HAP-1 (cell line): Measurements from ENCODE around the gene ADPRS.

ENCODE experiments used
- DNase-seq, 2 experiments: peaks; one replicate each; pipeline ENCODE4 v3.0.0-alpha.2; 2016 to 2020; ENCODE audit warnings: low spot score in 2 of 2
- H3K27me3 ChIP-seq: fragments of 250-450 bp; sonication (Bioruptor Pico); 2 replicates; pipeline ENCODE4 v1.5.1; 2020; ENCODE audit warnings: low read depth, mild to moderate bottlenecking, moderate library complexity
- H3K36me3 ChIP-seq: fragments of 250-450 bp; sonication (Bioruptor Pico); replicated peaks from 2 replicates; pipeline ENCODE4 v1.5.1; 2020; ENCODE audit warnings: mild to moderate bottlenecking
- H3K4me1 ChIP-seq: fragments of 250-450 bp; sonication (Bioruptor Pico); 2 replicates; pipeline ENCODE4 v1.5.1; 2020; ENCODE audit warnings: mild to moderate bottlenecking
- H3K4me3 ChIP-seq: fragments of 250-450 bp; sonication (Bioruptor Pico); 2 replicates; pipeline ENCODE4 v1.5.1; 2020; ENCODE audit warnings: mild to moderate bottlenecking, moderate library complexity
- H3K9me3 ChIP-seq: fragments of 250-450 bp; sonication (Bioruptor Pico); 2 replicates; pipeline ENCODE4 v1.5.1; 2020; ENCODE audit warnings: mild to moderate bottlenecking, moderate library complexity
- in situ Hi-C: fragments of 300-500 bp; cut with MboI; formaldehyde crosslinking; loops from 3 replicates; pipeline ENCODE4 v1.14.3; 2020; ENCODE audit warnings: low sequenced_read_pairs, inconsistent platforms, mixed read lengths

The ADPRS gene

GRCh38 chr1:36083635-36084496 lies 4.8 kb upstream of the ADPRS start, which contains the start of gene TEKT2:
TSS of gene TEKT2 (plus strand) at chr1:36084094. CDS start at chr1:36084922, 828 bp downstream.
- no peaks in the 10 kb centered on the region for H3K27me3 ChIP-seq
- no peak for DNase-seq
- in situ Hi-C loops, result no loop called here
- H3K4me1 ChIP-seq, result peaks cover 3% of the 10 kb centered on the region
- H3K4me3 ChIP-seq, result no peak within 1 kb of the TSS
- peaks cover 2% of the 10 kb centered on the region; the same call in 1 of the 2 replicates for H3K36me3 ChIP-seq
- H3K9me3 ChIP-seq, result no peaks in the 10 kb centered on the region

GRCh38 chr1:36084497-36085115 lies 4.1 kb upstream of the ADPRS start:
- Histone ChIP-seq H3K9me3 (no peaks in the 10 kb centered on the region), H3K36me3 (peaks cover 4% of the 10 kb centered on the region; the same call in 1 of the 2 replicates), H3K27me3 (no peaks in the 10 kb centered on the region), H3K4me1 (peaks cover 3% of the 10 kb centered on the region), H3K4me3 (no peak overlapping the region)
- in situ Hi-C loops, result no loop called here
- no peak for DNase-seq

GRCh38 chr1:36085126-36085525 lies 3.6 kb upstream of the ADPRS start:
- peaks cover 3% of the 10 kb centered on the region for H3K4me1 ChIP-seq
- H3K27me3 ChIP-seq, result no peaks in the 10 kb centered on the region
- H3K9me3 ChIP-seq, result no peaks in the 10 kb centered on the region
- in situ Hi-C loops, result no loop called here
- no peak for DNase-seq
- peaks cover 4% of the 10 kb centered on the region; the same call in 1 of the 2 replicates for H3K36me3 ChIP-seq
- no peak overlapping the region for H3K4me3 ChIP-seq

GRCh38 chr1:36085686-36086526 lies 2.8 kb upstream of the ADPRS start:
- Histone ChIP-seq H3K27me3 (no peaks in the 10 kb centered on the region), H3K9me3 (no peaks in the 10 kb centered on the region), H3K36me3 (peaks cover 5% of the 10 kb centered on the region; the same call in 1 of the 2 replicates), H3K4me3 (no peak overlapping the region), H3K4me1 (peaks cover 3% of the 10 kb centered on the region)
- no peak for DNase-seq
- in situ Hi-C loops, result no loop called here

- H3K4me1 ChIP-seq, result peaks cover 3% of the 10 kb centered on the region
- no peak for DNase-seq
- H3K36me3 ChIP-seq, result peaks cover 13% of the 10 kb centered on the region
- no peaks in the 10 kb centered on the region for H3K27me3 ChIP-seq
- in situ Hi-C loops, result no loop called here
- H3K9me3 ChIP-seq, result no peaks in the 10 kb centered on the region
- no peak overlapping the region for H3K4me3 ChIP-seq
Measured at GRCh38 chr1:36086529-36087232, 2.0 kb upstream of the ADPRS start.

- H3K4me3 ChIP-seq, result no peak overlapping the region; the same call in 1 of the 2 replicates
Measured at GRCh38 chr1:36087233-36088123, 1.2 kb upstream of the ADPRS start.

GRCh38 chr1:36088265-36088576 lies 471 bp upstream of the ADPRS start:
- Histone ChIP-seq H3K4me1 (peaks cover 3% of the 10 kb centered on the region), H3K4me3 (peak overlapping the region; percentile 97), H3K9me3 (no peaks in the 10 kb centered on the region), H3K36me3 (peaks cover 28% of the 10 kb centered on the region), H3K27me3 (no peaks in the 10 kb centered on the region)
- in situ Hi-C loops, result no loop called here
- DNase-seq, result no peak

More at GRCh38 chr1:36087233-36088123, 1.2 kb upstream of the ADPRS start:
- Histone ChIP-seq H3K4me1 (peaks cover 3% of the 10 kb centered on the region), H3K27me3 (no peaks in the 10 kb centered on the region), H3K36me3 (peaks cover 21% of the 10 kb centered on the region), H3K9me3 (no peaks in the 10 kb centered on the region)
- no peak for DNase-seq
- in situ Hi-C loops, result no loop called here

- H3K4me1 ChIP-seq, result peaks cover 3% of the 10 kb centered on the region
- in situ Hi-C loops, result loop anchor here (5.0 kb wide), 1 partner anchor 98 kb away; no protein-coding TSS in a partner anchor
- DNase-seq, result peak; percentile 26 to 44
Measured at GRCh38 chr1:36089393-36090121, 865 bp downstream of the ADPRS start.

GRCh38 chr1:36091141-36091540 lies 2.4 kb downstream of the ADPRS start:
- H3K9me3 ChIP-seq, result no peaks in the 10 kb centered on the region
- no peaks in the 10 kb centered on the region for H3K27me3 ChIP-seq
- H3K4me3 ChIP-seq, result no peak overlapping the region
- H3K36me3 ChIP-seq, result peaks cover 56% of the 10 kb centered on the region
- DNase-seq, result no peak
- H3K4me1 ChIP-seq, result peaks cover 3% of the 10 kb centered on the region
- in situ Hi-C loops, result loop anchor here (5.0 kb wide), 1 partner anchor 96 kb away; no protein-coding TSS in a partner anchor

More at GRCh38 chr1:36089393-36090121, 865 bp downstream of the ADPRS start:
- peaks cover 42% of the 10 kb centered on the region for H3K36me3 ChIP-seq
- no peaks in the 10 kb centered on the region for H3K9me3 ChIP-seq
- H3K4me3 ChIP-seq, result peak overlapping the region; percentile 97
- no peaks in the 10 kb centered on the region for H3K27me3 ChIP-seq

- in situ Hi-C loops, result loop anchor here (5.0 kb wide), 1 partner anchor 96 kb away; no protein-coding TSS in a partner anchor
- no peak for DNase-seq
- H3K4me3 ChIP-seq, result no peak overlapping the region
- peaks cover 3% of the 10 kb centered on the region for H3K4me1 ChIP-seq
- H3K27me3 ChIP-seq, result no peaks in the 10 kb centered on the region
- H3K36me3 ChIP-seq, result peaks cover 60% of the 10 kb centered on the region
- no peaks in the 10 kb centered on the region for H3K9me3 ChIP-seq
Measured at GRCh38 chr1:36091698-36092097, 3.0 kb downstream of the ADPRS start.

- H3K4me3 ChIP-seq, result no peak overlapping the region
- H3K4me1 ChIP-seq, result peaks cover 3% of the 10 kb centered on the region
- H3K36me3 ChIP-seq, result peaks cover 60% of the 10 kb centered on the region
- in situ Hi-C loops, result loop anchor here (5.0 kb wide), 1 partner anchor 95 kb away; no protein-coding TSS in a partner anchor
- H3K9me3 ChIP-seq, result no peaks in the 10 kb centered on the region
- no peaks in the 10 kb centered on the region for H3K27me3 ChIP-seq
- DNase-seq, result no peak
Measured at GRCh38 chr1:36092166-36092797, 3.6 kb downstream of the ADPRS start.
